Stomach (tissue), 4 donors: Measurements from ENCODE around the gene LYVE1.

ENCODE experiments used
- EP300 ChIP-seq: sonication (generic); formaldehyde crosslinking; IDR thresholded peaks from one replicate; pipeline ENCODE4 v1.6.1; 2017; ENCODE audit warnings: antibody characterized with exemption
- POLR2A ChIP-seq, 4 donors: fragments of 450-650 bp; IDR thresholded peaks; one replicate each; pipeline ENCODE4 v1.6.1; 2016; ENCODE audit warnings: antibody characterized with exemption in 4 of 4, control low read depth in 2 of 4, mild to moderate bottlenecking in 1 of 4, moderate library complexity in 1 of 4
- POLR2AphosphoS5 ChIP-seq, 3 donors: sonication (generic); formaldehyde crosslinking; IDR thresholded peaks; one replicate each; pipeline ENCODE4 v1.6.1; 2016; ENCODE audit warnings: antibody characterized with exemption in 3 of 3
- TF ChIP-seq, protein P1 (sequence below), 7 experiments: fragments of 450-650 bp in 4 of 7; fragments of 200-600 bp in 3 of 7; sonication (generic) in 3 of 7; IDR thresholded peaks; one replicate each; pipeline ENCODE4 v1.5.1; 2016 to 2019; ENCODE audit warnings: antibody characterized with exemption in 7 of 7, control low read depth in 2 of 7, mild to moderate bottlenecking in 1 of 7

DNA sequence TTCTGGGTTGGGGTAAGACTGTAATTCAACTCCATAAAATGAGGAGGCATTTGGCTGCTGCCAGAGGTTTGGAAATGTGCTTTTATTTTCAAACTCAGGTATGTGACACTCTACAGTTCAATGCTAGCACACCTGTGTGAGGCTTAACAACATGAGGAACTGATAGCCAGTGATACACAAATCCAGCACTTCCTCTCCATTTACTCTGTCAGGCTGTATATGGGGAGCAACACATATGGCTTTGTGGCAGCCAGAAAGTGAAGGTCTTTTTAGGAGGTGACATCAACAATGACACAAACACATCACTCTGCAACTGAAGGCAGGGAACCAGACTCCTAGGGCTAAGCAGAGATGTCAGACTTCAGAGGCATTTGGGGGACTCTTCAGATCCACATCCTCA, 4.6 kb upstream of the LYVE1 start:
- TF ChIP-seq EP300 (no peak), POLR2A (IDR thresholded peaks at IDR 0.05) (no peak), POLR2AphosphoS5 (IDR thresholded peaks at IDR 0.05) (no peak)
- TF ChIP-seq, protein P1, sequence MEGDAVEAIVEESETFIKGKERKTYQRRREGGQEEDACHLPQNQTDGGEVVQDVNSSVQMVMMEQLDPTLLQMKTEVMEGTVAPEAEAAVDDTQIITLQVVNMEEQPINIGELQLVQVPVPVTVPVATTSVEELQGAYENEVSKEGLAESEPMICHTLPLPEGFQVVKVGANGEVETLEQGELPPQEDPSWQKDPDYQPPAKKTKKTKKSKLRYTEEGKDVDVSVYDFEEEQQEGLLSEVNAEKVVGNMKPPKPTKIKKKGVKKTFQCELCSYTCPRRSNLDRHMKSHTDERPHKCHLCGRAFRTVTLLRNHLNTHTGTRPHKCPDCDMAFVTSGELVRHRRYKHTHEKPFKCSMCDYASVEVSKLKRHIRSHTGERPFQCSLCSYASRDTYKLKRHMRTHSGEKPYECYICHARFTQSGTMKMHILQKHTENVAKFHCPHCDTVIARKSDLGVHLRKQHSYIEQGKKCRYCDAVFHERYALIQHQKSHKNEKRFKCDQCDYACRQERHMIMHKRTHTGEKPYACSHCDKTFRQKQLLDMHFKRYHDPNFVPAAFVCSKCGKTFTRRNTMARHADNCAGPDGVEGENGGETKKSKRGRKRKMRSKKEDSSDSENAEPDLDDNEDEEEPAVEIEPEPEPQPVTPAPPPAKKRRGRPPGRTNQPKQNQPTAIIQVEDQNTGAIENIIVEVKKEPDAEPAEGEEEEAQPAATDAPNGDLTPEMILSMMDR (IDR thresholded peaks at IDR 0.05), result no peak
